Skin of body (tissue), 2 donors: ENCODE results near the gene KATNB1. TPM values are rescaled to one million over a fixed set of nuclear protein-coding genes. Genes with fewer than 3 reads are reported as not detected.

Source experiments
- small RNA-seq: library from RNA; depleted of rRNA; stranded (forward); fragments of <200 nt; gene quantifications from one replicate; pipeline ENCODE3, GENCODE V24; 2014; ENCODE audit warnings: low replicate concordance
- total RNA-seq: library from RNA; depleted of rRNA; stranded (reverse); fragments of >200 nt; gene quantifications from one replicate; pipeline ENCODE4 v1.2.3, GENCODE V29; 2014

The KATNB1 gene
- total RNA-seq, 1 donor from 2014 or later = 13.8 TPM

Small RNA genes within 50 kb of the gene (small RNA-seq; reads per million reads assigned to genes)
- gene MIR6772 = 0.14 reads per million

Other genes with a start within 250 kb of the KATNB1 start
- 12.6 TPM for gene DOK4, start 249.3 kb upstream of the KATNB1 start, total RNA-seq
- 8.0 TPM for gene CCDC102A, start 199.2 kb upstream of the KATNB1 start, total RNA-seq
- gene ADGRG5, start 193.1 kb upstream of the KATNB1 start, total RNA-seq = 0.20 TPM
- 32.0 TPM for gene ADGRG1, start 107.1 kb upstream of the KATNB1 start, total RNA-seq
- gene ADGRG3, start 67.5 kb upstream of the KATNB1 start, total RNA-seq = 2.5 TPM
- not detected for gene DRC7, start 41.0 kb upstream of the KATNB1 start, total RNA-seq
- gene KIFC3, start 66.7 kb downstream of the KATNB1 start, total RNA-seq = 21.3 TPM
- 0.20 TPM for gene CNGB1, start 235.4 kb downstream of the KATNB1 start, total RNA-seq